ENCODE results near the gene NPNT.

The NPNT gene

GRCh38 chr4:105917171-105917685 is 22.0 kb downstream of the NPNT start:
- no peak for DNase-seq

GRCh38 chr4:105921301-105921700 is 26.0 kb downstream of the NPNT start:
- no peak for DNase-seq

- DNase-seq = no peak
These were observed 28.4 kb downstream of the NPNT start for GRCh38 chr4:105923497-105924238.

- DNase-seq = no peak
These were observed 29.1 kb downstream of the NPNT start for GRCh38 chr4:105924341-105924740.

- DNase-seq = no peak
These were observed 35.4 kb downstream of the NPNT start for GRCh38 chr4:105930698-105931097.

GRCh38 chr4:105933083-105933482 is 37.8 kb downstream of the NPNT start:
- DNase-seq = no peak

- no peak for DNase-seq
These were observed 39.1 kb downstream of the NPNT start for GRCh38 chr4:105934386-105934785.

- DNase-seq = no peak
These were observed 41.6 kb downstream of the NPNT start for GRCh38 chr4:105936901-105937300.

- no peak for DNase-seq
These were observed 42.5 kb downstream of the NPNT start for GRCh38 chr4:105937759-105938158.

- DNase-seq = no peak
These were observed 48.0 kb downstream of the NPNT start for GRCh38 chr4:105943234-105943633.

GRCh38 chr4:105944540-105944939 is 49.3 kb downstream of the NPNT start:
- no peak for DNase-seq

- DNase-seq = no peak
These were observed 51.5 kb downstream of the NPNT start for GRCh38 chr4:105946771-105947170.

- DNase-seq = no peak
These were observed 55.4 kb downstream of the NPNT start for GRCh38 chr4:105950701-105951100.

- no peak for DNase-seq
These were observed 55.9 kb downstream of the NPNT start for GRCh38 chr4:105951198-105951597.

- DNase-seq = no peak
These were observed 57.3 kb downstream of the NPNT start for GRCh38 chr4:105952591-105952990.

GRCh38 chr4:105956569-105956968 is 61.3 kb downstream of the NPNT start:
- DNase-seq = no peak

GRCh38 chr4:105957680-105958079 is 62.4 kb downstream of the NPNT start:
- DNase-seq = no peak

GRCh38 chr4:105963461-105964400 is 68.5 kb downstream of the NPNT start:
- no peak for DNase-seq

GRCh38 chr4:105965183-105965800 is 70.0 kb downstream of the NPNT start:
- DNase-seq = no peak

- DNase-seq = no peak
These were observed 70.8 kb downstream of the NPNT start for GRCh38 chr4:105966051-105966450.

- no peak for DNase-seq
These were observed 71.9 kb downstream of the NPNT start for GRCh38 chr4:105967058-105967658.

- no peak for DNase-seq
These were observed 74.3 kb downstream of the NPNT start for GRCh38 chr4:105969575-105969974.

- no peak for DNase-seq
These were observed 75.1 kb downstream of the NPNT start for GRCh38 chr4:105970371-105970770.

Data from NCI-H2171 (cell line).